Neural cell (in vitro differentiated cells): ENCODE measurements around the gene NDUFAF2. TPM values are rescaled to one million over a fixed set of nuclear protein-coding genes. Genes with fewer than 3 reads are reported as not detected.

ENCODE experiments used
- H2AFZ ChIP-seq: fragments of 200-600, 300-800 bp; sonication (generic), shearing (Covaris generic); 2 replicates; pipeline ENCODE4 v1.6.0; 2014; ENCODE audit warnings: low read depth, mild to moderate bottlenecking, antibody characterized with exemption, low read length, moderate library complexity
- H3F3A ChIP-seq: fragments of 200-600 bp; shearing (Covaris generic); 2 replicates; pipeline ENCODE4 v1.6.1; 2016; ENCODE audit warnings: mild to moderate bottlenecking, moderate library complexity, mixed read lengths, antibody characterized with exemption, low read length; ENCODE audit not compliant: insufficient read depth, poor library complexity, severe bottlenecking
- H3K27ac ChIP-seq: fragments of 200-600, 300-800 bp; sonication (generic), shearing (Covaris generic); 2 replicates; pipeline ENCODE4 v1.5.1; 2014; ENCODE audit warnings: mild to moderate bottlenecking, low read length, moderate library complexity
- H3K27me3 ChIP-seq: fragments of 300-800, 200-600 bp; sonication (generic), shearing (Covaris generic); 2 replicates; pipeline ENCODE4 v1.6.0; 2014; ENCODE audit warnings: mild to moderate bottlenecking, low read depth, low read length, moderate library complexity; ENCODE audit not compliant: insufficient read depth
- H3K36me3 ChIP-seq: fragments of 300-800, 200-600 bp; sonication (generic), shearing (Covaris generic); 2 replicates; pipeline ENCODE4 v1.5.1; 2014; ENCODE audit warnings: mild to moderate bottlenecking, antibody characterized with exemption, low read length, moderate library complexity; ENCODE audit not compliant: insufficient read depth
- H3K4me2 ChIP-seq: fragments of 300-800, 200-600 bp; sonication (generic), shearing (Covaris generic); 2 replicates; pipeline ENCODE4 v1.6.0; 2014; ENCODE audit warnings: mild to moderate bottlenecking, low read length
- H3K4me3 ChIP-seq: fragments of 300-800, 200-600 bp; sonication (generic), shearing (Covaris generic); 2 replicates; pipeline ENCODE4 v1.5.1; 2014; ENCODE audit warnings: mild to moderate bottlenecking, low read length, moderate library complexity
- H3K79me2 ChIP-seq: fragments of 200-600 bp; shearing (Covaris generic); replicated peaks from 2 replicates; pipeline ENCODE4 v1.6.0; 2014; ENCODE audit warnings: mild to moderate bottlenecking, low read length, moderate library complexity; ENCODE audit not compliant: insufficient read depth
- H3K9ac ChIP-seq: fragments of 300-800, 200-600 bp; sonication (generic), shearing (Covaris generic); 2 replicates; pipeline ENCODE4 v1.6.1; 2016; ENCODE audit warnings: mild to moderate bottlenecking, low read length, mixed read lengths
- H3K9me2 ChIP-seq: fragments of 200-600 bp; shearing (Covaris generic); 2 replicates; pipeline ENCODE4 v1.6.1; 2016; ENCODE audit warnings: mild to moderate bottlenecking, low read length, mixed read lengths; ENCODE audit not compliant: insufficient read depth
- H3K9me3 ChIP-seq: fragments of 200-600, 300-800 bp; sonication (generic), shearing (Covaris generic); 2 replicates; pipeline ENCODE4 v1.6.1; 2016; ENCODE audit warnings: mild to moderate bottlenecking, mixed run types, low read length, moderate library complexity, mixed read lengths
- H4K20me1 ChIP-seq: fragments of 200-600 bp; shearing (Covaris generic); 2 replicates; pipeline ENCODE4 v1.6.1; 2016; ENCODE audit warnings: mild to moderate bottlenecking, mixed run types; ENCODE audit not compliant: insufficient read depth
- CTCF ChIP-seq: fragments of 450-650 bp; IDR thresholded peaks from 2 replicates; pipeline ENCODE4 v1.5.1; 2014; ENCODE audit warnings: antibody characterized with exemption, mild to moderate bottlenecking, moderate library complexity; ENCODE audit not compliant: poor library complexity, severe bottlenecking
- EP300 ChIP-seq: fragments of 450-650 bp; conservative IDR thresholded peaks from 2 replicates; pipeline ENCODE4 v1.6.1; 2014; ENCODE audit warnings: antibody characterized with exemption, mild to moderate bottlenecking, moderate library complexity; ENCODE audit not compliant: poor library complexity, severe bottlenecking
- EZH2 ChIP-seq: fragments of 200-600, 300-800 bp; shearing (Covaris generic), sonication (generic); IDR thresholded peaks from 2 replicates; pipeline ENCODE4 v1.6.1; 2014; ENCODE audit warnings: antibody characterized with exemption, low read length, borderline replicate concordance, mild to moderate bottlenecking; ENCODE audit not compliant: insufficient read depth, poor library complexity, severe bottlenecking
- MXI1 ChIP-seq: fragments of 450-650 bp; conservative IDR thresholded peaks from 2 replicates; pipeline ENCODE4 v1.6.1; 2014; ENCODE audit warnings: antibody characterized with exemption, mild to moderate bottlenecking; ENCODE audit not compliant: poor library complexity, severe bottlenecking
- POLR2AphosphoS5 ChIP-seq: IDR thresholded peaks from 2 replicates; pipeline ENCODE4 v1.6.1; 2012
- RAD21 ChIP-seq: fragments of 450-650 bp; conservative IDR thresholded peaks from 2 replicates; pipeline ENCODE4 v1.6.1; 2014; ENCODE audit warnings: antibody characterized with exemption, mild to moderate bottlenecking, moderate library complexity
- REST ChIP-seq: IDR thresholded peaks from 2 replicates; pipeline ENCODE4 v1.6.1; 2012; ENCODE audit warnings: borderline replicate concordance
- SMC3 ChIP-seq: fragments of 450-650 bp; conservative IDR thresholded peaks from 2 replicates; pipeline ENCODE4 v1.6.1; 2014; ENCODE audit warnings: antibody characterized with exemption, mild to moderate bottlenecking, moderate library complexity; ENCODE audit not compliant: poor library complexity
- TAF1 ChIP-seq: IDR thresholded peaks from 2 replicates; pipeline ENCODE4 v1.6.1; 2012; ENCODE audit warnings: low read depth
- polyA plus RNA-seq: library from polyadenylated mRNA; depleted of rRNA; stranded (reverse); fragments of >200 nt; gene quantifications from 2 replicates; pipeline ENCODE4 v1.2.3, GENCODE V29; 2014

Gene NDUFAF2
- polyA plus RNA-seq, 1 donor from 2014 or later: 53.6 TPM

GRCh38 chr5:61085885-61086284 is 140.9 kb downstream of the NDUFAF2 start:
- no peaks in the 10 kb centered on the region for H4K20me1 ChIP-seq
- H3K27ac ChIP-seq: no peak overlapping the region
- H3K9me3 ChIP-seq: no peaks in the 10 kb centered on the region
- no peaks in the 10 kb centered on the region for H3F3A ChIP-seq
- no peaks in the 10 kb centered on the region for H3K36me3 ChIP-seq
- no peak overlapping the region for H2AFZ ChIP-seq
- H3K4me2 ChIP-seq: no peak overlapping the region
- H3K9me2 ChIP-seq: no peaks in the 10 kb centered on the region
- H3K9ac ChIP-seq: no peak overlapping the region
- no peaks in the 10 kb centered on the region for H3K27me3 ChIP-seq
- H3K4me3 ChIP-seq: no peak overlapping the region
- TF ChIP-seq CTCF (no peak), REST (no peak), SMC3 (no peak), RAD21 (no peak), TAF1 (no peak), MXI1 (no peak), EP300 (no peak), EZH2 (no peak), POLR2AphosphoS5 (no peak)
- no peaks in the 10 kb centered on the region for H3K79me2 ChIP-seq

- no peaks in the 10 kb centered on the region for H3K79me2 ChIP-seq
- no peaks in the 10 kb centered on the region for H3K27me3 ChIP-seq
- TF ChIP-seq RAD21 (no peak), MXI1 (no peak), REST (no peak), CTCF (no peak), EZH2 (no peak)
- H3F3A ChIP-seq: no peaks in the 10 kb centered on the region
- H3K36me3 ChIP-seq: no peaks in the 10 kb centered on the region
- no peak overlapping the region for H3K27ac ChIP-seq
- no peak overlapping the region for H3K9ac ChIP-seq
- no peak overlapping the region for H3K4me3 ChIP-seq
- no peaks in the 10 kb centered on the region for H3K9me2 ChIP-seq
- no peak overlapping the region for H3K4me2 ChIP-seq
- H2AFZ ChIP-seq: no peak overlapping the region
- no peaks in the 10 kb centered on the region for H3K9me3 ChIP-seq
- no peaks in the 10 kb centered on the region for H4K20me1 ChIP-seq
These were observed 142.9 kb downstream of the NDUFAF2 start for GRCh38 chr5:61087921-61088320.
